HepG2 (cell line): ENCODE results near the gene IL1A. TPM values are rescaled to one million over a fixed set of nuclear protein-coding genes. Genes with fewer than 3 reads are reported as not detected.

Experiments used
- ARNT2 ChIP-seq: sonication (generic); formaldehyde crosslinking; IDR thresholded peaks from 2 replicates; pipeline ENCODE4 v1.8.0; 2022; ENCODE audit warnings: mild to moderate bottlenecking, low read depth, missing genetic modification reagents, moderate library complexity
- CBX2 ChIP-seq, 2 experiments: fragments of 200-600 bp in 1 of 2; sonication (generic); formaldehyde crosslinking in 1 of 2; IDR thresholded peaks; 2 replicates each; pipeline versions ENCODE4 v1.7.0 to v1.8.1; 2018 to 2022; ENCODE audit warnings: low read depth in 2 of 2, low read length in 1 of 2, mild to moderate bottlenecking in 1 of 2, missing genetic modification reagents in 1 of 2
- GATAD2A ChIP-seq: IDR thresholded peaks from 2 replicates; pipeline ENCODE4 v1.6.1; 2016
- JUND ChIP-seq: sonication (generic); formaldehyde crosslinking; IDR thresholded peaks from 2 replicates; pipeline ENCODE4 v1.8.0; 2022; ENCODE audit warnings: mild to moderate bottlenecking, missing genetic modification reagents
- KMT2B ChIP-seq: IDR thresholded peaks from 2 replicates; pipeline ENCODE4 v1.6.1; 2016; ENCODE audit warnings: missing genetic modification reagents, missing compliant biosample characterization
- PAWR ChIP-seq: sonication (generic); formaldehyde crosslinking; IDR thresholded peaks from 2 replicates; pipeline ENCODE4 v1.4.0; 2020; ENCODE audit warnings: missing genetic modification reagents, mild to moderate bottlenecking, borderline replicate concordance
- PCBP1 ChIP-seq: fragments of 200-400 bp; formaldehyde crosslinking; IDR thresholded peaks from 2 replicates; pipeline ENCODE4 v1.6.1; 2017; ENCODE audit warnings: mild to moderate bottlenecking, low read depth, low read length, borderline replicate concordance
- SMARCE1 ChIP-seq: fragments of 450-650 bp; IDR thresholded peaks from 2 replicates; pipeline ENCODE4 v1.6.1; 2017; ENCODE audit warnings: borderline replicate concordance
- TGIF2 ChIP-seq: IDR thresholded peaks from 2 replicates; pipeline ENCODE4 v1.6.1; 2016; ENCODE audit warnings: control low read depth, missing compliant biosample characterization
- ZNF772 ChIP-seq: sonication (generic); formaldehyde crosslinking; IDR thresholded peaks from 2 replicates; pipeline ENCODE4 v1.5.0; 2020; ENCODE audit warnings: mild to moderate bottlenecking, missing genetic modification reagents
- ZZZ3 ChIP-seq: sonication (generic); formaldehyde crosslinking; IDR thresholded peaks from 2 replicates; pipeline ENCODE4 v1.4.0; 2020; ENCODE audit warnings: missing genetic modification reagents, mild to moderate bottlenecking, borderline replicate concordance
- polyA plus RNA-seq, 8 experiments: library from polyadenylated mRNA; depleted of rRNA in 3 of 8; stranded (reverse) in 7 of 8; unstranded in 1 of 8; fragments of >200 nt; fragmentation: Illumina TruSeq in 4 of 8; extraction: Trizol in 4 of 8; gene quantifications; 2 replicates each; pipeline versions ENCODE4 v1.2.1 to v1.2.3, GENCODE V29; 2011 to 2016; ENCODE audit warnings: low read depth in 4 of 8, missing spikeins in 1 of 8, mixed read lengths in 1 of 8; ENCODE audit not compliant: insufficient read depth in 1 of 8
- total RNA-seq, 5 experiments: library from RNA; depleted of rRNA; stranded (reverse); fragments of >200 nt; fragmentation: Illumina TruSeq; extraction: Trizol; gene quantifications; 2 replicates each; pipeline ENCODE4 v1.2.3, GENCODE V29; 2016; ENCODE audit warnings: low read depth in 1 of 5
- TF ChIP-seq, protein P1 (sequence below): sonication (generic); formaldehyde crosslinking; IDR thresholded peaks from 2 replicates; pipeline ENCODE4 v1.9.0; 2022; ENCODE audit warnings: low read depth, missing genetic modification reagents
- TF ChIP-seq, protein P2 (sequence below): sonication (generic); formaldehyde crosslinking; IDR thresholded peaks from 2 replicates; pipeline ENCODE4 v1.5.0; 2020; ENCODE audit warnings: mild to moderate bottlenecking, missing genetic modification reagents, borderline replicate concordance
- TF ChIP-seq, protein P3 (sequence below): sonication (generic); formaldehyde crosslinking; IDR thresholded peaks from 2 replicates; pipeline ENCODE4 v1.8.0; 2022; ENCODE audit warnings: mild to moderate bottlenecking, missing genetic modification reagents; ENCODE audit not compliant: insufficient replicate concordance
- TF ChIP-seq, protein P4 (sequence below): sonication (generic); formaldehyde crosslinking; IDR thresholded peaks from 2 replicates; pipeline ENCODE4 v1.4.0; 2020; ENCODE audit warnings: missing genetic modification reagents, borderline replicate concordance

Gene IL1A
- total and polyA plus RNA-seq, 2 of the 13 experiments (the other 11 are each of a cell fraction or from before 2014, with no cell fraction given) = not detected

DNA sequence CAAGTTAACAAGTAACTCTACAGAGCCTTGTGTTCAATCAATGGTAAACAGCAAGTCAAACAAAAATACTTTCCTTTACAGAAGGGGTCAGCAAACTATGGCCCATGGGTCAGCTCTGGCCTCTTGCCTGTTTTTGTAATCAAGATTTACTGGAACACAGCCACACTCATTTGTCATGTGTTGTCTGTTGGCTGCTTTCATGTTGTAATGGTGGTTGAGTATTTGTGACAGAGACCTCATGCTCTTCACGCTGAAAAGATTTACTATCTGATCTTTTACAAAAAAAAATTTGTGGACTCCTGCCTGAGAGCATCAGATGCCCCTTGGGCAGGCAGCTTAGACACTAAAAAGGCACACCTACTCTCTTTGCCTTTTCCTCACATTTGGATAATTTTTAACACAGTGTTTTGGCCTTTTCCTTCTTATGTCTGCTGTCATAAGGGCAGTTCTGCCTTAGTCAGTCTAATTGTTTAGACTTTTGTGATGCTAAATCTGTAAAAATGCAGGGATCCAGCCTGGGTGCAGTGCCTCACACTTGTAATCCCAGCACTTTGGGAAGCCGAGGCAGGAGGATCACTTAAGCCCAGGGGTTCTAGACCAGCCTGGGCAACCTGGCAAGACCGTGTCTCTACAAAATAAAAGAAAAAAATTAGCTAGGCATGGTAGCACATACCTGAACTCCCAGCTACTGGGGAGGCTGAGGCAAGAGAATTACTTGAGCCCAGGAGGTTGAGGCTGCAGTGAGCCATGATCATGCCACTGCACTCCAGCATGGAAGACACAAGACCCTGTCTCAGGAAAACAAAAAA lies 34.0 kb upstream of the IL1A start (continued):
- TF ChIP-seq SMARCE1 (no peak), PAWR (CRISPR knock-in tag) (no peak), ZZZ3 (CRISPR knock-in tag) (no peak), CBX2 (IDR thresholded peaks at IDR 0.05; ENCODE audit: low read depth, low read length) (no peak), CBX2 (CRISPR knock-in tag; IDR thresholded peaks at IDR 0.05; ENCODE audit: low read depth) (no peak), ARNT2 (CRISPR knock-in tag) (peak; percentile 30; the same call in 1 of the 2 replicates), GATAD2A (peak; percentile 99), ZNF772 (CRISPR knock-in tag) (peak; percentile 68), KMT2B (peak; percentile 33; the same call in 1 of the 2 replicates), PCBP1 (no peak), TGIF2 (CRISPR knock-in tag) (peak; percentile 81), JUND (CRISPR knock-in tag) (0 out of 2 replicates have a peak, but pooled peaks have one; percentile 49)
- TF ChIP-seq, protein P1, sequence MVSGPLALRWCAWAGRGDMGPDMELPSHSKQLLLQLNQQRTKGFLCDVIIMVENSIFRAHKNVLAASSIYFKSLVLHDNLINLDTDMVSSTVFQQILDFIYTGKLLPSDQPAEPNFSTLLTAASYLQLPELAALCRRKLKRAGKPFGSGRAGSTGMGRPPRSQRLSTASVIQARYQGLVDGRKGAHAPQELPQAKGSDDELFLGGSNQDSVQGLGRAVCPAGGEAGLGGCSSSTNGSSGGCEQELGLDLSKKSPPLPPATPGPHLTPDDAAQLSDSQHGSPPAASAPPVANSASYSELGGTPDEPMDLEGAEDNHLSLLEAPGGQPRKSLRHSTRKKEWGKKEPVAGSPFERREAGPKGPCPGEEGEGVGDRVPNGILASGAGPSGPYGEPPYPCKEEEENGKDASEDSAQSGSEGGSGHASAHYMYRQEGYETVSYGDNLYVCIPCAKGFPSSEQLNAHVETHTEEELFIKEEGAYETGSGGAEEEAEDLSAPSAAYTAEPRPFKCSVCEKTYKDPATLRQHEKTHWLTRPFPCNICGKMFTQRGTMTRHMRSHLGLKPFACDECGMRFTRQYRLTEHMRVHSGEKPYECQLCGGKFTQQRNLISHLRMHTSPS (CRISPR knock-in tag) = peak; percentile 79; the same call in 1 of the 2 replicates
- TF ChIP-seq, protein P2, sequence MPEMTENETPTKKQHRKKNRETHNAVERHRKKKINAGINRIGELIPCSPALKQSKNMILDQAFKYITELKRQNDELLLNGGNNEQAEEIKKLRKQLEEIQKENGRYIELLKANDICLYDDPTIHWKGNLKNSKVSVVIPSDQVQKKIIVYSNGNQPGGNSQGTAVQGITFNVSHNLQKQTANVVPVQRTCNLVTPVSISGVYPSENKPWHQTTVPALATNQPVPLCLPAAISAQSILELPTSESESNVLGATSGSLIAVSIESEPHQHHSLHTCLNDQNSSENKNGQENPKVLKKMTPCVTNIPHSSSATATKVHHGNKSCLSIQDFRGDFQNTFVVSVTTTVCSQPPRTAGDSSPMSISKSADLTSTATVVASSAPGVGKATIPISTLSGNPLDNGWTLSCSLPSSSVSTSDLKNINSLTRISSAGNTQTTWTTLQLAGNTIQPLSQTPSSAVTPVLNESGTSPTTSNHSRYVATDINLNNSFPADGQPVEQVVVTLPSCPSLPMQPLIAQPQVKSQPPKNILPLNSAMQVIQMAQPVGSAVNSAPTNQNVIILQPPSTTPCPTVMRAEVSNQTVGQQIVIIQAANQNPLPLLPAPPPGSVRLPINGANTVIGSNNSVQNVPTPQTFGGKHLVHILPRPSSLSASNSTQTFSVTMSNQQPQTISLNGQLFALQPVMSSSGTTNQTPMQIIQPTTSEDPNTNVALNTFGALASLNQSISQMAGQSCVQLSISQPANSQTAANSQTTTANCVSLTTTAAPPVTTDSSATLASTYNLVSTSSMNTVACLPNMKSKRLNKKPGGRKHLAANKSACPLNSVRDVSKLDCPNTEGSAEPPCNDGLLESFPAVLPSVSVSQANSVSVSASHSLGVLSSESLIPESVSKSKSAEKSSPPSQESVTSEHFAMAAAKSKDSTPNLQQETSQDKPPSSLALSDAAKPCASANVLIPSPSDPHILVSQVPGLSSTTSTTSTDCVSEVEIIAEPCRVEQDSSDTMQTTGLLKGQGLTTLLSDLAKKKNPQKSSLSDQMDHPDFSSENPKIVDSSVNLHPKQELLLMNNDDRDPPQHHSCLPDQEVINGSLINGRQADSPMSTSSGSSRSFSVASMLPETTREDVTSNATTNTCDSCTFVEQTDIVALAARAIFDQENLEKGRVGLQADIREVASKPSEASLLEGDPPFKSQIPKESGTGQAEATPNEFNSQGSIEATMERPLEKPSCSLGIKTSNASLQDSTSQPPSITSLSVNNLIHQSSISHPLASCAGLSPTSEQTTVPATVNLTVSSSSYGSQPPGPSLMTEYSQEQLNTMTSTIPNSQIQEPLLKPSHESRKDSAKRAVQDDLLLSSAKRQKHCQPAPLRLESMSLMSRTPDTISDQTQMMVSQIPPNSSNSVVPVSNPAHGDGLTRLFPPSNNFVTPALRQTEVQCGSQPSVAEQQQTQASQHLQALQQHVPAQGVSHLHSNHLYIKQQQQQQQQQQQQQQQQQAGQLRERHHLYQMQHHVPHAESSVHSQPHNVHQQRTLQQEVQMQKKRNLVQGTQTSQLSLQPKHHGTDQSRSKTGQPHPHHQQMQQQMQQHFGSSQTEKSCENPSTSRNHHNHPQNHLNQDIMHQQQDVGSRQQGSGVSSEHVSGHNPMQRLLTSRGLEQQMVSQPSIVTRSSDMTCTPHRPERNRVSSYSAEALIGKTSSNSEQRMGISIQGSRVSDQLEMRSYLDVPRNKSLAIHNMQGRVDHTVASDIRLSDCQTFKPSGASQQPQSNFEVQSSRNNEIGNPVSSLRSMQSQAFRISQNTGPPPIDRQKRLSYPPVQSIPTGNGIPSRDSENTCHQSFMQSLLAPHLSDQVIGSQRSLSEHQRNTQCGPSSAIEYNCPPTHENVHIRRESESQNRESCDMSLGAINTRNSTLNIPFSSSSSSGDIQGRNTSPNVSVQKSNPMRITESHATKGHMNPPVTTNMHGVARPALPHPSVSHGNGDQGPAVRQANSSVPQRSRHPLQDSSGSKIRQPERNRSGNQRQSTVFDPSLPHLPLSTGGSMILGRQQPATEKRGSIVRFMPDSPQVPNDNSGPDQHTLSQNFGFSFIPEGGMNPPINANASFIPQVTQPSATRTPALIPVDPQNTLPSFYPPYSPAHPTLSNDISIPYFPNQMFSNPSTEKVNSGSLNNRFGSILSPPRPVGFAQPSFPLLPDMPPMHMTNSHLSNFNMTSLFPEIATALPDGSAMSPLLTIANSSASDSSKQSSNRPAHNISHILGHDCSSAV (CRISPR knock-in tag) = no peak
- TF ChIP-seq, protein P3, sequence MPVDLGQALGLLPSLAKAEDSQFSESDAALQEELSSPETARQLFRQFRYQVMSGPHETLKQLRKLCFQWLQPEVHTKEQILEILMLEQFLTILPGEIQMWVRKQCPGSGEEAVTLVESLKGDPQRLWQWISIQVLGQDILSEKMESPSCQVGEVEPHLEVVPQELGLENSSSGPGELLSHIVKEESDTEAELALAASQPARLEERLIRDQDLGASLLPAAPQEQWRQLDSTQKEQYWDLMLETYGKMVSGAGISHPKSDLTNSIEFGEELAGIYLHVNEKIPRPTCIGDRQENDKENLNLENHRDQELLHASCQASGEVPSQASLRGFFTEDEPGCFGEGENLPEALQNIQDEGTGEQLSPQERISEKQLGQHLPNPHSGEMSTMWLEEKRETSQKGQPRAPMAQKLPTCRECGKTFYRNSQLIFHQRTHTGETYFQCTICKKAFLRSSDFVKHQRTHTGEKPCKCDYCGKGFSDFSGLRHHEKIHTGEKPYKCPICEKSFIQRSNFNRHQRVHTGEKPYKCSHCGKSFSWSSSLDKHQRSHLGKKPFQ = peak; percentile 22
- TF ChIP-seq, protein P4, sequence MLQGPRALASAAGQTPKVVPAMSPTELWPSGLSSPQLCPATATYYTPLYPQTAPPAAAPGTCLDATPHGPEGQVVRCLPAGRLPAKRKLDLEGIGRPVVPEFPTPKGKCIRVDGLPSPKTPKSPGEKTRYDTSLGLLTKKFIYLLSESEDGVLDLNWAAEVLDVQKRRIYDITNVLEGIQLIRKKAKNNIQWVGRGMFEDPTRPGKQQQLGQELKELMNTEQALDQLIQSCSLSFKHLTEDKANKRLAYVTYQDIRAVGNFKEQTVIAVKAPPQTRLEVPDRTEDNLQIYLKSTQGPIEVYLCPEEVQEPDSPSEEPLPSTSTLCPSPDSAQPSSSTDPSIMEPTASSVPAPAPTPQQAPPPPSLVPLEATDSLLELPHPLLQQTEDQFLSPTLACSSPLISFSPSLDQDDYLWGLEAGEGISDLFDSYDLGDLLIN (CRISPR knock-in tag) = no peak
